ENCODE data around the gene SIRT3.

Gene SIRT3

DNA sequence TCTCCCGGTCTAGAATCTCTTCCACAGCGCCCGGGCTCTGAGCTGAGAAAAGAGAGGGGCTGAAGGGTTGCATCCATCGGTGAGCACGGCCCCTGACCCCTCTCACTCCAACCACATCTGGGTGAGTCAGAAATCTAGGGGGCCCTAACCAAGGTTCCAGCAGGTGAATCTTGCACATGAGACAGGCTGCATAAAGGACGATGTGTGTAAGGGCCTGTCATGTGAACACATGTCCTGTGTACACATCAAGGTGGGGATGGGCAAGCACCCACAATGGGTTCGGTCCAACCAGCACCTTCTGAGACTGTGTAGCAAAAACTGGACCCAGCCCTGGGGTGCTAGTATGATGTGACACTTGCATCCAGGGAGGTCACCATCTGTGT, 30.1 kb downstream of the SIRT3 start:
- peak; percentile 73 for DNase-seq (ENCODE audit: low spot score)
- no peak overlapping the region for H3K27ac ChIP-seq
- TF ChIP-seq CTCF (IDR thresholded peaks at IDR 0.05), result no peak
- peak overlapping the region; percentile 77 for H3K4me3 ChIP-seq

- Histone ChIP-seq H3K27ac (no peak overlapping the region), H3K4me3 (peak overlapping the region; percentile 77)
- no peak for TF ChIP-seq CTCF (IDR thresholded peaks at IDR 0.05)
- DNase-seq (ENCODE audit: low spot score), result peak; percentile 69
These were observed 30.7 kb downstream of the SIRT3 start for GRCh38 chr11:205221-206001.

DNA sequence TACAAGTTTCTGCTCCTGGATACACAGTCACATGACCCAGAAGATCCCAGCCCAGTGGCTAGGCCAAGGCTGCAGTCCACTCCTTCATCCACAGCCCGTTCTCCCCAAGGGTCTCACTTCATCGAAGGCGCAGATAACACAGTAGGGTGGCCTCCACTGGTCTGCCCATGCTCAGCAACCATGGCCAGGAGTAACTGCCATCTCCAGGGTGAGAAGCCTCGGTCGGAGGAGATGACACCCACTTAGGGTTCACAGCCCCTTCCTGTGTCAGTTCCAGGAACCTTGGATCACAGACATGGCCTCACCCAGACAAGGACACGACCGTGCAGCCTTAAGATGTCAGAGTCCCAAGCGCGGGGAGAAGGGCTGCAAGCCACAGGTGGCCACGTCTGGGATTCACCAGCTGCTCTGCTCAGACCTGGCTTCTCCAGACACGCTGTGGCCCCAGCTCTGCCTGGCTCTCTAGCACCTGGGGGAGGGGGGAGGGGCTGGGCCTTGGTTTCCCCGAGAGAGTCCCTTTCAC, 31.5 kb downstream of the SIRT3 start:
- DNase-seq (ENCODE audit: low spot score), result peak; percentile 72

GRCh38 chr11:203945-204586, 32.1 kb downstream of the SIRT3 start:
- no peak for TF ChIP-seq CTCF (IDR thresholded peaks at IDR 0.05)
- peak; percentile 70 for DNase-seq (ENCODE audit: low spot score)
- Histone ChIP-seq H3K4me3 (no peak overlapping the region), H3K27ac (no peak overlapping the region)

More for the DNA sequence above, 31.5 kb downstream of the SIRT3 start:
- H3K4me3 ChIP-seq, result peak overlapping the region; percentile 77
- no peak for TF ChIP-seq CTCF (IDR thresholded peaks at IDR 0.05)
- no peak overlapping the region for H3K27ac ChIP-seq

DNA sequence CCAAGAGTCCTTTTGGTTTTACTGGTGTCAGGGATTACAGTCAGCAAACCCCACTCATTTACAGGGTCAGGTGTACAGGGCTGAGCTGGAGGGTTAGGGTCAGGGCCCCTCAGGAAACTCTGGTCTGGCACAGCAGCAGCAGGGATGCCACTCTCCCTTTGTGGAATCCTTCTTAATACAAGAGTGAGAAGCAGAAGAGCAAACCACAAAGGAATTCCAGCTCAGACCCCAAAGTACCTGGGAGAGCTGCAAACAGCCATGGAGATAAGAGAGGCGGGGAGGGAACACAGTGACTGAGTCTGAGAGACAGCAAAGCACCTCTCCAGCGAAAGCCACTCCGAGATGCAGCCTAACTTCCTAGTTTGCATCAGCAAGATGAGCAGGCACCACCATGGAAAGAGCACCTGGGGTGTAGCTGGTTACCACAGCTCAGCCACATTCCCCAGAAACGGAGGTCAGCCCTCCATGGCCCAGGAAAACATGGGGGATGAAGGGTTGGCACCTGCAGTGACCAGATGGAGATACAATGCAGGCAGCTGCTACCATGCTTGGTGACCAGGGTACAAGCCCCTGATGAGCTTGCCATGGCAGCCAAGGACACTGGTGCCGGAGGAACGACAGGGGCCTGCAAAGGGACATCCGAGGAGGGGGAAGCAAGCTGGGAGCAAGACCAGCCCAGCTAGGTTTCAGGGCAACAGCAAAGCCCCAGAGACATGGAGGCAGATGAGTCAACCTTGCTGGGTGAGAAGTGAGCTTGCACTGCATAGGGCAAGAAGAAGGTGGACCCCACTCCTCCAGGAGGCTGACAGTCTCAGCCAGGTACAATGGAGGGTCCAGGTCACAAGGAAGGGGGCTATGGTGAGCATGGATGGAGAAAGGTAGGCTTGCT, 32.8 kb downstream of the SIRT3 start:
- H3K27ac ChIP-seq, result no peak overlapping the region
- no peak for TF ChIP-seq CTCF (IDR thresholded peaks at IDR 0.05)
- DNase-seq (ENCODE audit: low spot score), result peak; percentile 68
- no peak overlapping the region for H3K4me3 ChIP-seq

DNA sequence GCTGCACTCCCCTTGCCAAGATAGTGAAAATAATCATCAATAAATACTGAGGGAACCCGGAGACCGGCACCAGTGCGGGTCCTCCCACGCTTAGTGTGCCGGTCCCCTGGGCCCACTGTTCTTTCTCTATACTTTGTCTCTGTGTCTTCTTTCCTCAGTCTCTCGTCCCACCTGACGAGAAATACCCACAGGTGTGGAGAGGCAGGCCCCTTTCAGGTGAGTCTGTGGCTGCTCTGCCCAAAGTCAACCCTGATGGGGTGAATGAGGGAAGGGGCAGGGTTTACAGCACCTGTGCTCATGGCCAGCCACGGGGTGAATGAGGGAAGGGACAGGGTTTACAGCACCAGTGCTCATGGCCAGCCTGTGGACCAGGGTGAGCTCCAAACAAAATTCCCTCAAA, 33.7 kb downstream of the SIRT3 start:
- H3K4me3 ChIP-seq, result no peak overlapping the region
- no peak for TF ChIP-seq CTCF (IDR thresholded peaks at IDR 0.05)
- no peak overlapping the region for H3K27ac ChIP-seq
- peak; percentile 62 for DNase-seq (ENCODE audit: low spot score)
